GM21619 (cell line): ENCODE results near the gene OR2H2.

ENCODE experiments used
- ATAC-seq: cut with Tn5 transposase; IDR thresholded peaks from one replicate; pipeline ENCODE4 v1.9.1; 2021; ENCODE audit not compliant: unreplicated experiment

The OR2H2 gene

GRCh38 chr6:29628419-29629281 is 43.7 kb downstream of the OR2H2 start:
- no peak for ATAC-seq

- ATAC-seq = no peak
These were observed 44.6 kb downstream of the OR2H2 start for GRCh38 chr6:29629571-29629970.

GRCh38 chr6:29630315-29630714 is 45.4 kb downstream of the OR2H2 start:
- ATAC-seq = no peak

- ATAC-seq = no peak
These were observed 46.4 kb downstream of the OR2H2 start for GRCh38 chr6:29631209-29631810.

GRCh38 chr6:29631860-29632731 is 47.2 kb downstream of the OR2H2 start:
- ATAC-seq = no peak

GRCh38 chr6:29632789-29633533 is 48.0 kb downstream of the OR2H2 start, which contains the start of gene GABBR1:
Gene GABBR1 (minus strand): TSS chr6:29633183. CDS start chr6:29632385, 798 bp downstream.
- peak; percentile 76 for ATAC-seq

GRCh38 chr6:29633534-29633905 is 48.6 kb downstream of the OR2H2 start:
- ATAC-seq = no peak

- ATAC-seq = no peak
These were observed 52.3 kb downstream of the OR2H2 start for GRCh38 chr6:29637247-29637646.
